Fibroblast of pulmonary artery (primary cell): ENCODE results near the gene NUFIP2.
"Not testable (repeated sequence)": the region's sequence is repeated elsewhere in the genome, so short reads cannot be mapped to it uniquely, and the experiment has no call there.

Experiments used
- DNase-seq: peaks from one replicate; pipeline ENCODE4 v3.0.0-alpha.2; 2010; ENCODE audit warnings: low read depth
- H3K4me3 ChIP-seq: replicated peaks from 2 replicates; pipeline ENCODE4 v1.5.1; 2011; ENCODE audit warnings: low read depth, mild to moderate bottlenecking, control low read depth, low read length, moderate library complexity
- TF ChIP-seq, protein P1 (sequence below): IDR thresholded peaks from 2 replicates; pipeline ENCODE4 v1.5.1; 2011; ENCODE audit warnings: mild to moderate bottlenecking, control low read depth, low read length, inconsistent platforms; ENCODE audit errors: missing control alignments

Gene NUFIP2

GRCh38 chr17:29279397-29280070 lies 14.4 kb downstream of the NUFIP2 start:
- DNase-seq, result no peak
- TF ChIP-seq, protein P1, sequence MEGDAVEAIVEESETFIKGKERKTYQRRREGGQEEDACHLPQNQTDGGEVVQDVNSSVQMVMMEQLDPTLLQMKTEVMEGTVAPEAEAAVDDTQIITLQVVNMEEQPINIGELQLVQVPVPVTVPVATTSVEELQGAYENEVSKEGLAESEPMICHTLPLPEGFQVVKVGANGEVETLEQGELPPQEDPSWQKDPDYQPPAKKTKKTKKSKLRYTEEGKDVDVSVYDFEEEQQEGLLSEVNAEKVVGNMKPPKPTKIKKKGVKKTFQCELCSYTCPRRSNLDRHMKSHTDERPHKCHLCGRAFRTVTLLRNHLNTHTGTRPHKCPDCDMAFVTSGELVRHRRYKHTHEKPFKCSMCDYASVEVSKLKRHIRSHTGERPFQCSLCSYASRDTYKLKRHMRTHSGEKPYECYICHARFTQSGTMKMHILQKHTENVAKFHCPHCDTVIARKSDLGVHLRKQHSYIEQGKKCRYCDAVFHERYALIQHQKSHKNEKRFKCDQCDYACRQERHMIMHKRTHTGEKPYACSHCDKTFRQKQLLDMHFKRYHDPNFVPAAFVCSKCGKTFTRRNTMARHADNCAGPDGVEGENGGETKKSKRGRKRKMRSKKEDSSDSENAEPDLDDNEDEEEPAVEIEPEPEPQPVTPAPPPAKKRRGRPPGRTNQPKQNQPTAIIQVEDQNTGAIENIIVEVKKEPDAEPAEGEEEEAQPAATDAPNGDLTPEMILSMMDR, result no peak
- H3K4me3 ChIP-seq, result no peak overlapping the region

DNA sequence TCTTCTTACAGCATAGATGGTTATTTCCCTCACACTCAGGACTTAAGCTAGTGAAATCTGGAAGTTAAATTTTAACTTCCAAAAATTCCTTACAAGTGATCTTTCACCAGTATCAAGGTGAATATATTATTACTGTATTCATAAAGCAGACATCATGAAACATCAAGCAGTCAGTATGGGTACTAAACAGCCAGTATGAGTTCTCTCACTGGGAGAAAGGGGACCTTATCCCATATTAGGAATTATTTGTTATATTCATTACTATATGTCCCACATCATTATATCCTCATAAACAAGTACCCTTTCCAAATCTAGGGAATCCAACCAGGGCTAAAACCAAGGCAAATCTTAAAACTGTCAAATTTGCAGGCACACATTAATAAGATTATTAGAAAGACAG lies 15.3 kb downstream of the NUFIP2 start:
- no peak for DNase-seq
- TF ChIP-seq, protein P1, result no peak
- no peak overlapping the region for H3K4me3 ChIP-seq

DNA sequence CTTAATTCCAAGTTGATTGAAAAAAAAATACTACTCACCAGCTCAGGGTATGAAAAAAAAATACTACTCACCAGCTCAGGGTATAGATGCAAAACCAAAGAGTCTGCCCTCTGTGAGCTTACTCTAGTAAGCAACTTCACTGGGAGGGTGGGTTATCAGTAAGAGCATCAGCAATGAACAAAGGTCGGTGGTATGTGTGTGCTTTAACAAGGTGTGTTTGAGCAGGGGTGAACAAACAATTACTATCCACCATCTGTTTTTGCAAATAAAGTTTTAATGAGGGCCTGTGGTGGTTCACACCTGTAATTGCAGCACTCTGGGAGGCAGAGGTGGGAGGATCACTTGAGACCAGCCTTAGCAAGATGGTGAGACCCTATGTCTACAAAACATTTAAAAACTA lies 20.0 kb downstream of the NUFIP2 start:
- TF ChIP-seq, protein P1, result no peak
- H3K4me3 ChIP-seq, result no peak overlapping the region
- no peak for DNase-seq

GRCh38 chr17:29271980-29272379 lies 22.0 kb downstream of the NUFIP2 start:
- DNase-seq, H3K4me3 ChIP-seq: not testable (repeated sequence)

- DNase-seq, result no peak
- TF ChIP-seq, protein P1, result no peak
- no peak overlapping the region for H3K4me3 ChIP-seq
These were observed 30.0 kb downstream of the NUFIP2 start for GRCh38 chr17:29263916-29264315.

GRCh38 chr17:29257756-29258155 lies 36.2 kb downstream of the NUFIP2 start:
- H3K4me3 ChIP-seq, result no peak overlapping the region
- TF ChIP-seq, protein P1, result no peak
- DNase-seq, result peak; percentile 68

DNA sequence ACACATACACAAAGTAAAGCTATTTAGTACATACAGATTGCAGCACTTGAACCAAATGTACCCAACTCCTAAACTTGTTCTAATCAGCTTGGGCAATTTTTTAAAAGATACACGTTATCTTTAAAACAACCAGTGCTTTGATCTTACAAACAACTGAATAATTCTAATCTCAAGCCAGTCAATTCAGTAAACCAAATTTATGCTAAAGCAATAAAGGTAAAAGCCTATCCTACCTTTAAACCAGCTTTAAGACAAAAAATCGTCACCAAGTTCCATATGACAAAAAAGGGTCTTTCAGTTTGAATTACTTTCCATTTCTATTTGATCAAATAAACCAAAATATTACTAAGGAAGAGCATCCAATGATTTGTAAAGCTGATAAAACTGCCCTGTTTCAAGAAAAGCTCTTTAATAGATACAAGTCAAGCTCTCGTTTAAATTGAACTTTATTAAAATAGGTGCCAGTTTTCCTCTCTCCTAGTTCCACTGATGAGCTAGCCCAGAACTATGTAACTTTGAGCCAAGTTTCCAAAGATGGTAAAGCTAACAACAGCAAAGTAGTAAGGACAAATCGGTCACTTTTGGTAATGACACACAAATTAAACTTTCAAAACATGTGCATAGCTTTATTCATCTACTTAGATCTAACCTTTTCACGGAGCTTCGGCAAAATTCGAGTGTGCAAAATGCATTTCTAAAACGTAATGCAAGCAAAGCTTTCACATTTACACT lies 37.0 kb downstream of the NUFIP2 start:
- TF ChIP-seq, protein P1, result no peak
- DNase-seq, result peak; percentile 39
- no peak overlapping the region for H3K4me3 ChIP-seq
